ENCODE data around the gene IPO13.

IPO13 gene, protein sequence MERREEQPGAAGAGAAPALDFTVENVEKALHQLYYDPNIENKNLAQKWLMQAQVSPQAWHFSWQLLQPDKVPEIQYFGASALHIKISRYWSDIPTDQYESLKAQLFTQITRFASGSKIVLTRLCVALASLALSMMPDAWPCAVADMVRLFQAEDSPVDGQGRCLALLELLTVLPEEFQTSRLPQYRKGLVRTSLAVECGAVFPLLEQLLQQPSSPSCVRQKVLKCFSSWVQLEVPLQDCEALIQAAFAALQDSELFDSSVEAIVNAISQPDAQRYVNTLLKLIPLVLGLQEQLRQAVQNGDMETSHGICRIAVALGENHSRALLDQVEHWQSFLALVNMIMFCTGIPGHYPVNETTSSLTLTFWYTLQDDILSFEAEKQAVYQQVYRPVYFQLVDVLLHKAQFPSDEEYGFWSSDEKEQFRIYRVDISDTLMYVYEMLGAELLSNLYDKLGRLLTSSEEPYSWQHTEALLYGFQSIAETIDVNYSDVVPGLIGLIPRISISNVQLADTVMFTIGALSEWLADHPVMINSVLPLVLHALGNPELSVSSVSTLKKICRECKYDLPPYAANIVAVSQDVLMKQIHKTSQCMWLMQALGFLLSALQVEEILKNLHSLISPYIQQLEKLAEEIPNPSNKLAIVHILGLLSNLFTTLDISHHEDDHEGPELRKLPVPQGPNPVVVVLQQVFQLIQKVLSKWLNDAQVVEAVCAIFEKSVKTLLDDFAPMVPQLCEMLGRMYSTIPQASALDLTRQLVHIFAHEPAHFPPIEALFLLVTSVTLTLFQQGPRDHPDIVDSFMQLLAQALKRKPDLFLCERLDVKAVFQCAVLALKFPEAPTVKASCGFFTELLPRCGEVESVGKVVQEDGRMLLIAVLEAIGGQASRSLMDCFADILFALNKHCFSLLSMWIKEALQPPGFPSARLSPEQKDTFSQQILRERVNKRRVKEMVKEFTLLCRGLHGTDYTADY

DNA sequence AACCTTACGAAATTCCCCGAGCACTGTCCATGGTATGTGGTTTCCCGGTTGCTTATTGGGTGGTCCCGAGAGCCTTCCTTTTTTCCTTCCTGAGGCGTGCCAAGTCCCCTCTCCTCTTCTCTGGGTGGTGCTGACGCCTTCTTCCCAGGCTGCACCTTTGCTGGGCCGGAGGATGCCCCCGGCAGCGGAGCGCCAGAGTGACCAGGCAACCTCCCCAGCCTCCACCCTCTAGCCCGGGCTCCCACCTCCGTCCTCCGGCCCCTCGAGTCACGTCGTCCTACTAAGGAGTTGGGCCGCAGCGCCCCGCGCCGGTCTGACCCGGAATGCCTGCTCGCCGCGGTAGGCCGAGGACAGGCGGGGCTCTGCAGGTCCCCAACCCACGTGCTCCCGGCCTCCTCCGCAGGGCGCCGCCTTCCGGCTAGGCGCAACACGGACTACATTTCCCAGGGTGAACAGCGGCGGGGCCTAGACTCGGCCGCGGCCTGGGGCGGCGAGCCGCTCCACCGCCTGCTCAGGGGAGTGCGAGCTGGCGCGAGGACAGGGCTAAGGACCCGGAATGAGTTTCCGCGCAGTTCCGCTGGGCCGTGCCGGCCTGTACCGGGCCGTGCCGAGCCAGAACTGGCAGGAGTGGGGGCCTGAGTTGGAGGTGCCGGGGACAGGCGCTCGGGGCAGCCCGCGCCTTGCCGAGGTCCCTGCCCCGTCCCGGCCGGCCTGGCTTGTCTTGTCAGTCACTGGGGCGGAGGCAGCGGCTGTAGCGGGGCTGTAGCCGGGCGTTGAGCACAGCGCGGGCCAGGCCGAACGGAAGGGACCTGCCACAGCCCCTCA is at the start of gene IPO13:
Gene IPO13 (plus strand): TSS at position 715 of the 825 bp plus-strand sequence. CDS start 651 bp downstream, outside the sequence.
- peak; percentile 82 to 90 (median 87) for DNase-seq (ENCODE audit: low read depth in 3 of 3, low spot score in 1 of 3)

GRCh38 chr1:43898981-43899380 is 47.8 kb upstream of the IPO13 start:
- DNase-seq (ENCODE audit: low read depth in 3 of 3, low spot score in 1 of 3) = no peak

DNA sequence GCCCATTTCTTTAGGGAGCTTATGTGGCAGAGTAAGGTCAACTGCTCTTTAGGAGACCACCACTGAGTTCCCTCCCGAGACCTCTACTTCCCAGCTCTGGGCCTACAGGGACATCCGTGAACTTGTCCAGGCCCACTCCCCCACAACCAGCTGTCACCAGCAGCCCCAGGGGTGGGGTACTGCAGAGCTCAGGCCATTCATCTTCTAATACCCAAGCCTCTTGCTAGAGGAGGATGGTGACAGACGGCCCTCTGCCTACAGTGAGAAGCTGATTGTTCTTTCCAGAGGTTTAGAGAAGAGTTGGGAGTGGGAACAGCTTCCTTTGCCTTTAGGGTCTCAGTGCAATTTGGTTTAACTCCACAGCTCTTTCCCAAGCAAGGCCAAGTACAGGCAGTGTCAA is 46.4 kb upstream of the IPO13 start:
- no peak for DNase-seq (ENCODE audit: low read depth in 3 of 3, low spot score in 1 of 3)

DNA sequence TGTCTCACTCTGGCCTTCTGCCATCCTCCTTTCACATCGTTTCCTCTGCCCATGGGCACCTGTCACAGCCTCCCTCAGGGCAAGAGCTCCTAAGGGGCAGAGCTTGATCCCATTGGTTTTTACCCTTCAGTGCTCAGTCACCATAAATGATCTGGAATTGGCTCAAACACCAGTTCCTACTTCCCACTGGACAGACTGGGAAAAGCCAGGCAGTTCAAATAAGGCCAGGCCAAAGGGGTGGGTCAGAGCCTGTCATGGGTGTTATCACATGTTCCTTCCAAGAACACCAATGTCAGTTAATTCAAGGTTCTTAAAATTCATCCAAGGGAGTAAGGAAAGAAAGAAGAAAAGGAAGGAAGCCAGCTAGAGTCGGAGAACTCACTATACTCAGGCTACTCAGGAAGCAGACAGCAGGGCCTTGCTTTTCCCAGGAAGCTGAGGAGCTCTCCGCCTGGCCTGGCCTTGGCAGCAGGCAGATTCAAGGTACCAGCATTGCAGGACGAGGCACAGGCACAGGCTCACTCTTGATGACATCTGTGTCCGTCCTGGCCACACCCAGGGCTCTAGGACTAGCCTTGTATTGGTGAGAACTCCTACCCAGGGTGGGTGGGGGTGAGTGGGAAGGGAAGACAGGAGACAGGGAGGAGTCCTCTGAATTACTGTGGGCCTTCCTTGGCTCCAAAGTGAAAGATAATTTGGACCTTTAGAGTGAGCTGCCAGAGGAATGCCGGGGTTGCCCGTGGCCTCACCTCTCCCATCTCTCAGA is 45.4 kb upstream of the IPO13 start:
- no peak for DNase-seq (ENCODE audit: low read depth in 3 of 3, low spot score in 1 of 3)

DNA sequence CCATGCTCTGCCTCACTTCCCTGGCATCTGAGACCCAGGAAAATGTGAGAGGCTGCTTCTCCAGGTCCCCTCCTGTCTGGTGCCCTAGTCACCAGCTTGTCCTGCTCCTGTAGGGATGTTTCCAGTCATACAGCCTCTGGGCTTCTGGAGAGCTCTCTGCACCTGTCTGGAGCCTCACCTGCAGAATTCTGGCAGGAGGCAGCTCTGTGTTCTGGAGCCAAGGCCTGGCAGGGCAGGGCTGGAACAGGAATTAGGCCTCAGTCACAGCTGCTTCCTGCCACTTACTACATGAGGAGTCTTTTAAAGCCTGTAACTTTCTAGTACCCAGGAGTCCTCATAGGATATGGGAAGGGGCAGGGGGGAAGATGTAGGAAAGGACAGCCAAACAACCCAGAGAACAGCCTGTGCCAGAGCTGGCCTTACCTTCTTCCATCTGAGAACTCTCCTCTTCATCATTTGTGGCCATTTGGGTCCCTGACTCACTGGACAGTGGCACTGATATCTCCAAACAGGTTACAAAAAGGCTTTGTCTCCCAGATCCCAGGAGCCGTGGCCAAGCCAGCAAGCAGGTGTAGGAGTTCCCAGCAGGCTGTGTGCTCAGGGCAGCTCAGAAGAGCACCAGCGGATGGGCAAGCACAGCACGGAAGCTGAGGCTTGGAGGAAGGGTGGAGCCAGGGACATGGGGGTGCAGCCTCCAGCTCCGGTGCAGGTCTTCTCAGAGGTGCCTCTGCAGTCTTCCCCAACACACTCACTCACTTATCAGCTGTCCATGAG is 44.5 kb upstream of the IPO13 start:
- DNase-seq (ENCODE audit: low read depth in 3 of 3, low spot score in 1 of 3) = no peak

- no peak for DNase-seq (ENCODE audit: low read depth in 3 of 3, low spot score in 1 of 3)
Observed at GRCh38 chr1:43904660-43905551, 41.8 kb upstream of the IPO13 start.

DNA sequence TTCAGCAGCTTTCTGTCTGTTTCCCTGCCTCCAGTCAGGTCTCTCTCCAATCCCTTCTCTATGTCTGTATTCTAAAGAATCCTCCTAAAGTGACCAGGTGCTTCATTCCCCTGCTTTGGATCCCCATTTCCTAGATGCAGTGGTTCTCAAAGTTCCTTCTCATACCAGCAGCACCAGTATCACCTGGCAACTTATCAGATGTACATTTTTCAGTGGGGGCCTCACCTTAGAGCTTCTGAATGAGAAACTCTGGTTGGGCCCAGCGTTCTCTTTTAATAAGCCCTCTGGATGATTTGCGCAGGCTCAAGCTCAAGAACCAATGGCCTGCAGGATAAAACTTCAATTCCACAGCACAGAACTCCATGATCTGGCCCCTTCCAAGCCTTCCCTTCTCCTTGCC is 38.5 kb upstream of the IPO13 start:
- no peak for DNase-seq (ENCODE audit: low read depth in 3 of 3, low spot score in 1 of 3)

GRCh38 chr1:43908858-43909257 is 37.9 kb upstream of the IPO13 start:
- DNase-seq (ENCODE audit: low read depth in 3 of 3, low spot score in 1 of 3) = no peak

DNA sequence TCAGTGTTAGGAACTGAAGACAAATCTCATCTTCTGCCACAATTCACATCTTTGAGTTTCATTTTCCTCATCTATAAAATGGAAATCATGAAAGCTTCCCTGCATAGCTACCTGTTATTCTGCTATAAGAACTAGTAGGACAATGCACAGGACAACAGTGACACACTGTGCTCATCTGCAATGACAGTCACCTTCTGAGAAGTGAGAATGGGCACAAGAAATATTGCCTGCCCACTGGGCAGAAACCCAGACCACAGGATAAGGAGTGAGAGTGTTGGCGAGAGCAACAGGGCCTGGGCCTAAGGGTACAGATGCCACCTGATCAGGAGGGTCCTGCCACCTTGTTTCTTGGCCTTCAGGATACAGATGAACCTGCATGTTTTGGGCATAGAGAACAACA is 36.4 kb upstream of the IPO13 start:
- DNase-seq (ENCODE audit: low read depth in 3 of 3, low spot score in 1 of 3) = no peak

DNA sequence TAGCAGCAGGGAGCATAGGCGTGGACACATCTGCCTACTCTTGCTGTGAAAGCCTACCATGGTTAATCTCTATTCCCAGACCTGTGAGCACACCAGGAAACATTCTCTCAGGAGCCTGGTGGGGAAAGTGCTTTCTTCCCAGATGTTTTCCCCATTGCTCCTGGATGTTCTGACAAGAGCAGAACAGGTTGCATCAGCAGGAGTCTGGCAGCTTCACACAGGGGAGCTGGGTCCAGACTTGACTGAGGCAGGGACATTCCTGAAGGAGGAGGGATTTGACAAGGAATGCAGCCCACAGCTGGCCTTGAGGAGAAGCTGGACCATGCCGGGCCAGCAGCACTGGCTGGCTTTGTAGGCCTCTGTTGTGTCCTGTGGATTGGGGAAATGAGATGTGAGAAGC is 34.1 kb upstream of the IPO13 start:
- no peak for DNase-seq (ENCODE audit: low read depth in 3 of 3, low spot score in 1 of 3)

DNA sequence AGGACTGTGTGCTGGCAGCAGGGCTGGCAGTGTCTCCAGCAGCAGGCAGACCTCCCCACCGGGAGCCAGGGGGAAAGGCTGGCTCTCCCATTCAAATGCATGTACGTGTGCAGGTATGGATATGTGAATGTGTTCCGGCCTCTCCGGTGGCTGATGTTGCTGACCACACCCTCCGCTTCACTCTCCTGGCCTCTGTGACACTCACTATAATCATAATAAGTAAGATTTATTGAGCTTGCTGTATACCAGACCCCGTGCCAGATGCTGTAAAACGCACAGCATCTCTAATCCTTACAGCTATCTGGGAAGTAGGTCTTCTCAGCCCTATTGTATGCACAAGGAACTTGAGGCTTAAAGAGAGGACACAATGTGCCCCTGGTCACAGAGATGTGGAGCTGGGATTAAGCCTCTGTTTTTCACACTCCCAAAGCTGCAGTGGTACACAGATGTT is 33.7 kb upstream of the IPO13 start:
- DNase-seq (ENCODE audit: low read depth in 3 of 3, low spot score in 1 of 3) = no peak

GRCh38 chr1:43913666-43914360 is 32.9 kb upstream of the IPO13 start:
- DNase-seq (ENCODE audit: low read depth in 3 of 3, low spot score in 1 of 3) = no peak

- DNase-seq (ENCODE audit: low read depth in 3 of 3, low spot score in 1 of 3) = no peak
Observed at GRCh38 chr1:43914576-43915525, 31.9 kb upstream of the IPO13 start.

- DNase-seq (ENCODE audit: low read depth in 3 of 3, low spot score in 1 of 3) = no peak
Observed at GRCh38 chr1:43919906-43920305, 26.8 kb upstream of the IPO13 start.

GRCh38 chr1:43921022-43921421 is 25.7 kb upstream of the IPO13 start:
- no peak for DNase-seq (ENCODE audit: low read depth in 3 of 3, low spot score in 1 of 3)

GRCh38 chr1:43924516-43924915 is 22.2 kb upstream of the IPO13 start:
- no peak for DNase-seq (ENCODE audit: low read depth in 3 of 3, low spot score in 1 of 3)

GRCh38 chr1:43925846-43926245 is 20.9 kb upstream of the IPO13 start:
- DNase-seq (ENCODE audit: low read depth in 3 of 3, low spot score in 1 of 3) = no peak

All from stimulated activated CD4-positive, alpha-beta T cell treated with anti-CD3 and anti-CD28 coated beads, TNF-alpha, amount 100 ng/mL, for 1 hour (primary cell).